ENCODE measurements around the gene CPNE5. TPM values are rescaled to one million over a fixed set of nuclear protein-coding genes. Genes with fewer than 3 reads are reported as not detected.

CPNE5 gene
- total RNA-seq, 3 donors from 2014 or later (not counting 1 experiment from before 2014, with no cell fraction given), result 1.2 to 8.5 (median 2.0) TPM

DNA sequence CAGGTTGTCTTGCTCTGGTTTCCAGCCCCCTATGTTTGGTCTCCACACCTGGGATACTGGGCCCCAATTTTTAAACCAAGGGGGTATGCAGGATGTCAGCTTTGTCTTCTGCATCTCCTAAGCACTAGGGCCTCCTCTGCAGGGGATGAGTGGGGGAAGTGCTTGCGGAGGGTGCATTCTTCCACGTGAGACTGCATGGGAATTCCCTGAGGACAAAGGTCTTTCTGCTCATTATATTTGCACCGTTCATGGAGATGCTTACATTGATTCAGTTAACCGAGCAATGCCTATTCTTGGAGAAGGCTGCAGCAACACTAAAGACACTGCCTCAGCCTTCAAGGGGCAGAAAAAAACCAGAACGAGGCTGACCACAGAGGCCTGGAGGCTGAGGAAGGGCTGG is 96.2 kb downstream of the CPNE5 start:
- TF ChIP-seq, protein P1, sequence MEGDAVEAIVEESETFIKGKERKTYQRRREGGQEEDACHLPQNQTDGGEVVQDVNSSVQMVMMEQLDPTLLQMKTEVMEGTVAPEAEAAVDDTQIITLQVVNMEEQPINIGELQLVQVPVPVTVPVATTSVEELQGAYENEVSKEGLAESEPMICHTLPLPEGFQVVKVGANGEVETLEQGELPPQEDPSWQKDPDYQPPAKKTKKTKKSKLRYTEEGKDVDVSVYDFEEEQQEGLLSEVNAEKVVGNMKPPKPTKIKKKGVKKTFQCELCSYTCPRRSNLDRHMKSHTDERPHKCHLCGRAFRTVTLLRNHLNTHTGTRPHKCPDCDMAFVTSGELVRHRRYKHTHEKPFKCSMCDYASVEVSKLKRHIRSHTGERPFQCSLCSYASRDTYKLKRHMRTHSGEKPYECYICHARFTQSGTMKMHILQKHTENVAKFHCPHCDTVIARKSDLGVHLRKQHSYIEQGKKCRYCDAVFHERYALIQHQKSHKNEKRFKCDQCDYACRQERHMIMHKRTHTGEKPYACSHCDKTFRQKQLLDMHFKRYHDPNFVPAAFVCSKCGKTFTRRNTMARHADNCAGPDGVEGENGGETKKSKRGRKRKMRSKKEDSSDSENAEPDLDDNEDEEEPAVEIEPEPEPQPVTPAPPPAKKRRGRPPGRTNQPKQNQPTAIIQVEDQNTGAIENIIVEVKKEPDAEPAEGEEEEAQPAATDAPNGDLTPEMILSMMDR (IDR thresholded peaks at IDR 0.05), result no peak
- H3K27me3 ChIP-seq (ENCODE audit: control insufficient read depth, insufficient read depth, low read length), result no peaks in the 10 kb centered on the region
- H3K9me3 ChIP-seq (ENCODE audit: control insufficient read depth, insufficient read depth, low read length), result no peaks in the 10 kb centered on the region
- H3K4me1 ChIP-seq (ENCODE audit: control insufficient read depth, insufficient read depth, low read length), result peaks cover 12% of the 10 kb centered on the region
- H3K4me3 Mint-ChIP-seq, result no peak overlapping the region
- no peak overlapping the region for H3K27ac Mint-ChIP-seq
- no peaks in the 10 kb centered on the region for H3K9me3 Mint-ChIP-seq
- WGBS (ENCODE audit: insufficient coverage), result 90% methylated on average over 5 of the region's 5 CpGs
- ATAC-seq (no peak), DNase-seq (no peak)
- H3K27me3 Mint-ChIP-seq (ENCODE audit: low read depth in 2 of 2), result peaks cover 0 to 4% of the 10 kb centered on the region in 2 donors
- no peaks in the 10 kb centered on the region for H3K36me3 Mint-ChIP-seq
- no peak overlapping the region for H3K27ac ChIP-seq (ENCODE audit: low read length)
- no peaks in the 10 kb centered on the region for H3K36me3 ChIP-seq (ENCODE audit: control insufficient read depth, insufficient read depth, low read length)
- no peaks in the 10 kb centered on the region for H3K4me1 Mint-ChIP-seq
- no peak overlapping the region for H3K4me3 ChIP-seq (ENCODE audit: low read length)
- intact Hi-C loops (cut with micrococcal nuclease), result no loop called here

DNA sequence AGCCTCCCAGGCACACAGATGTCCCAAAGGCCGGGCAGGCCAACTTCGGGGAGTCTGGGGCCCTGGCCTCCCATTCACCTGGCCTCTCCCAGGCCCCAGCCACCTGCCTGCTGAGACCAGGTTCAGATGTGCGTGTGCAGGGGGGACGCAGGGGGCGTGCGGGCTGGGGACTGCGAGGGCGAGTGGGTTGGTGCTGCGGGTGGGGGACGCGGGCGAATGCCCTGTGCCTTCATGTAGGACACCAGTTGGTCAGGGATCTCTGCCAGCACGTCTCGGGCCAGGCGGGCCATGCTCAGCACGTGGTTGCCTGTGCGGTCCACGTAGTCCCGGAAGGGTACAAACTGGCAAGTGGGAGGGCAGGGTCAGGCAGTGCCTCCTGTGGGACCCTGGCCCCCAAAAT is 97.1 kb downstream of the CPNE5 start:
- Mint-ChIP-seq H3K4me1 (no peaks in the 10 kb centered on the region), H3K27me3 (ENCODE audit: low read depth in 2 of 2) (peaks cover 0 to 3% of the 10 kb centered on the region in 2 donors), H3K27ac (no peak overlapping the region)

DNA sequence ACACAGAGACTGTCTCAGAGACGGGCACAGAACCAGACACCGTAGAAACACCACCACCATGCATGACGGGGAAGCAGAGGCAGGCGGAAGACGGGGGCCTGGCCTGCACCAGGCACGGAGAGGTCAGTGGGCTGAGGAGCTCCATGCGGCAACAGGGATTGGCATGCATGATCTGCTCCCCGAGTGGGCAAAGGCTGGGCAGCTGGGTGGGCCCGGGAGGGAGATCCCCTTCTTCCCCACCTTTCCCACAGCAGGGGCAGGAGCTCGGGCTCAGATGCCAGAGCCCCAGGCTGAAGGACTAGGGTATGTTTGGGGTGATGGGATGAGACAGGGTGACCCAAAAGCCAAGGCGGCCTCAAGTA is 98.4 kb downstream of the CPNE5 start:
- intact Hi-C loops (cut with micrococcal nuclease), result no loop called here
- H3K9me3 Mint-ChIP-seq, result no peaks in the 10 kb centered on the region
- H3K4me1 Mint-ChIP-seq, result no peaks in the 10 kb centered on the region
- H3K27ac Mint-ChIP-seq, result no peak overlapping the region
- no peaks in the 10 kb centered on the region for H3K36me3 Mint-ChIP-seq
- no peak for ATAC-seq
- Histone ChIP-seq H3K36me3 (ENCODE audit: control insufficient read depth, insufficient read depth, low read length) (no peaks in the 10 kb centered on the region), H3K27ac (ENCODE audit: low read length) (no peak overlapping the region), H3K9me3 (ENCODE audit: control insufficient read depth, insufficient read depth, low read length) (no peaks in the 10 kb centered on the region), H3K4me1 (ENCODE audit: control insufficient read depth, insufficient read depth, low read length) (peaks cover 13% of the 10 kb centered on the region), H3K4me3 (ENCODE audit: low read length) (no peak overlapping the region), H3K27me3 (ENCODE audit: control insufficient read depth, insufficient read depth, low read length) (no peaks in the 10 kb centered on the region)
- 92% methylated on average over 10 of the region's 11 CpGs for WGBS (ENCODE audit: insufficient coverage)
- TF ChIP-seq, protein P1 (IDR thresholded peaks at IDR 0.05), result no peak
- no peaks in the 10 kb centered on the region for H3K27me3 Mint-ChIP-seq (ENCODE audit: low read depth in 2 of 2)
- DNase-seq, result no peak
- H3K4me3 Mint-ChIP-seq, result no peak overlapping the region

More for the DNA sequence above, 97.1 kb downstream of the CPNE5 start:
- Histone ChIP-seq H3K9me3 (ENCODE audit: control insufficient read depth, insufficient read depth, low read length) (no peaks in the 10 kb centered on the region), H3K4me3 (ENCODE audit: low read length) (no peak overlapping the region), H3K4me1 (ENCODE audit: control insufficient read depth, insufficient read depth, low read length) (peaks cover 12% of the 10 kb centered on the region), H3K27ac (ENCODE audit: low read length) (no peak overlapping the region), H3K36me3 (ENCODE audit: control insufficient read depth, insufficient read depth, low read length) (no peaks in the 10 kb centered on the region), H3K27me3 (ENCODE audit: control insufficient read depth, insufficient read depth, low read length) (no peaks in the 10 kb centered on the region)
- DNase-seq (no peak), ATAC-seq (no peak)
- intact Hi-C loops (cut with micrococcal nuclease), result no loop called here
- Mint-ChIP-seq H3K9me3 (no peaks in the 10 kb centered on the region), H3K4me3 (no peak overlapping the region), H3K36me3 (no peaks in the 10 kb centered on the region)
- TF ChIP-seq, protein P1 (IDR thresholded peaks at IDR 0.05), result no peak
- 95% methylated on average over 19 of the region's 19 CpGs for WGBS (ENCODE audit: insufficient coverage)

All from natural killer cell (primary cell).